ENCODE measurements around the gene NPNT.

GRCh38 chr4:105976915-105977314 is 81.6 kb downstream of the NPNT start:
- TF ChIP-seq PKNOX1 (IDR thresholded peaks at IDR 0.05): no peak
- TF ChIP-seq CTBP1 (IDR thresholded peaks at IDR 0.05; ENCODE audit: borderline replicate concordance): no peak
- no peak for TF ChIP-seq SUZ12 (IDR thresholded peaks at IDR 0.05)
- TF ChIP-seq TARDBP (IDR thresholded peaks at IDR 0.05): no peak
- TF ChIP-seq FOXM1 (IDR thresholded peaks at IDR 0.05; ENCODE audit: borderline replicate concordance): no peak
- TF ChIP-seq NFRKB (IDR thresholded peaks at IDR 0.05): no peak
- no peak for TF ChIP-seq LEF1 (IDR thresholded peaks at IDR 0.05; ENCODE audit: borderline replicate concordance)
- no peak for TF ChIP-seq FOXK2 (IDR thresholded peaks at IDR 0.05)
- no peak for TF ChIP-seq BHLHE40 (IDR thresholded peaks at IDR 0.05; ENCODE audit: borderline replicate concordance)
